Naive thymus-derived CD4-positive, alpha-beta T cell (primary cell): ENCODE results near the gene FBLN7. TPM values are rescaled to one million over a fixed set of nuclear protein-coding genes. Genes with fewer than 3 reads are reported as not detected.

ENCODE experiments used
- ATAC-seq: fragments of 150-1000 bp; cut with Tn5 transposase; 2 replicates; pipeline ENCODE4 v1.10.0; 2021; ENCODE audit warnings: mild to moderate bottlenecking, moderate library complexity
- CTCF ChIA-PET: fragments of 350-600 bp; sonication (Branson Sonifier 250); formaldehyde crosslinking; loops from one replicate; lab custom pipeline; 2021; ENCODE audit warnings: antibody characterized with exemption; lab: Charles Lee
- POLR2A ChIA-PET: fragments of 350-600 bp; sonication (Branson Sonifier 250); formaldehyde crosslinking; loops from one replicate; lab custom pipeline; 2021; ENCODE audit warnings: antibody characterized with exemption, inconsistent platforms; lab: Charles Lee
- DNase-seq, 9 donors: peaks; one replicate each; pipeline versions ENCODE4 v3.0.0 to v3.0.0-alpha.2; 2020 to 2022; ENCODE audit warnings: mixed read lengths in 1 of 9
- H3K27ac ChIP-seq: one replicate; pipeline ENCODE4 v1.7.0; 2013; ENCODE audit warnings: mild to moderate bottlenecking, low read depth, low read length, moderate library complexity
- H3K27me3 ChIP-seq, 2 donors: one replicate each; pipeline ENCODE4 v1.7.0; 2013; ENCODE audit warnings: low read length in 2 of 2, mild to moderate bottlenecking in 2 of 2, moderate library complexity in 2 of 2; ENCODE audit not compliant: control insufficient read depth in 2 of 2, insufficient read depth in 2 of 2
- H3K36me3 ChIP-seq, 3 experiments: 1 replicate in 2 of 3; 2 replicates in 1 of 3; pipeline ENCODE4 v1.7.0; 2013; ENCODE audit warnings: low read length in 3 of 3, mild to moderate bottlenecking in 3 of 3, moderate library complexity in 1 of 3; ENCODE audit not compliant: insufficient read depth in 3 of 3, control insufficient read depth in 2 of 3
- H3K4me1 ChIP-seq, 2 donors: one replicate each; pipeline ENCODE4 v1.7.0; 2013; ENCODE audit warnings: low read length in 2 of 2, mild to moderate bottlenecking in 2 of 2, moderate library complexity in 1 of 2; ENCODE audit not compliant: control insufficient read depth in 2 of 2, insufficient read depth in 2 of 2
- H3K4me3 ChIP-seq: 2 replicates; pipeline ENCODE4 v1.7.0; 2013; ENCODE audit warnings: mild to moderate bottlenecking, low read length
- H3K9me3 ChIP-seq, 3 experiments: 1 replicate in 2 of 3; 2 replicates in 1 of 3; pipeline ENCODE4 v1.7.0; 2013; ENCODE audit warnings: low read length in 3 of 3; ENCODE audit not compliant: control insufficient read depth in 2 of 3
- H3K27ac Mint-ChIP-seq, 9 donors: one replicate each; pipeline ENCODE4 v1.8.0; 2020 to 2022; ENCODE audit warnings: mixed read lengths in 9 of 9, mild to moderate bottlenecking in 8 of 9, moderate library complexity in 5 of 9, inconsistent platforms in 2 of 9
- H3K27me3 Mint-ChIP-seq, 5 donors: one replicate each; pipeline ENCODE4 v1.8.0; 2021 to 2022; ENCODE audit warnings: mixed read lengths in 5 of 5, mild to moderate bottlenecking in 1 of 5
- H3K36me3 Mint-ChIP-seq, 5 donors: one replicate each; pipeline ENCODE4 v1.8.0; 2020 to 2022; ENCODE audit warnings: mixed read lengths in 5 of 5, mild to moderate bottlenecking in 3 of 5, inconsistent platforms in 1 of 5
- H3K4me1 Mint-ChIP-seq, 7 donors: one replicate each; pipeline ENCODE4 v1.8.0; 2020 to 2022; ENCODE audit warnings: mixed read lengths in 7 of 7, mild to moderate bottlenecking in 3 of 7, inconsistent platforms in 1 of 7
- H3K4me3 Mint-ChIP-seq, 10 donors: one replicate each; pipeline ENCODE4 v1.8.0; 2020 to 2022; ENCODE audit warnings: mild to moderate bottlenecking in 10 of 10, mixed read lengths in 10 of 10, moderate library complexity in 6 of 10, inconsistent platforms in 2 of 10
- H3K9me3 Mint-ChIP-seq, 11 donors: one replicate each; pipeline ENCODE4 v1.8.0; 2020 to 2022; ENCODE audit warnings: mixed read lengths in 11 of 11, mild to moderate bottlenecking in 4 of 11, inconsistent platforms in 1 of 11, moderate library complexity in 1 of 11
- intact Hi-C, 2 donors: fragments of 100-400 bp; cut with micrococcal nuclease; formaldehyde crosslinking; loops; one replicate each; pipeline ENCODE4 v1.15.1; 2023
- polyA plus RNA-seq, 2 donors: library from polyadenylated mRNA; unstranded; fragments of 300-500 nt; fragmentation: Illumina TruSeq; gene quantifications; one replicate each; pipeline ENCODE4 v1.2.3, GENCODE V29; 2021
- total RNA-seq, 6 experiments: library from RNA in 5 of 6; stranded (reverse) in 5 of 6; gene quantifications; 1 replicate in 5 of 6; 2 replicates in 1 of 6; pipeline ENCODE4 v1.2.3 and lab custom pipeline; 2021 to 2026

FBLN7 gene
- total and polyA plus RNA-seq, 7 experiments from 2014 or later = 12.1 to 36.3 (median 21.0) TPM

DNA sequence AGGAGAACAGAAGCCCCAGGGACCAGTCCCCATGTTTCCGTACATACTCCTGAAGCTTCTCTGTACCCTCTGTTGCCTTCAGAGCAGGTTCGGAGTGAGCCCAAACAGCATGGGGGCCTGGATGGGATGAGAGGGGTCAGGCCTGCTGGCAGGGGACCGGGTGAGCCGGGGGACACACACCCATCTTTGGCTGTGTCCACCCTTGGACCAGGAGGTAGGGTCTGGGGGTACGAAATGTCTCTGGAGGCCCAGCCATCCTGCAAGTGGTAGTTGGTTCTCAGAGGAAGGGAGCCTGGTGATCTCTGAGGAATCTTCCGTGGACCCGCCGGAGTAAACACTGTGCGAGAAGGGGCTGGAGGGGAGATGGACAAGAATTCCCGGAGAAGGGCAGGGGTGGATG is 15.3 kb downstream of the FBLN7 start:
- no peaks in the 10 kb centered on the region for H3K9me3 ChIP-seq
- no peak for ATAC-seq
- Mint-ChIP-seq H3K36me3 (no peaks in the 10 kb centered on the region), H3K4me1 (peaks cover 15 to 40% (median 34%) of the 10 kb centered on the region in 7 donors), H3K9me3 (peaks cover 0 to 2% (median 0%) of the 10 kb centered on the region in 11 donors), H3K27me3 (no peaks in the 10 kb centered on the region), H3K27ac (peak overlapping the region in 8 of 9 donors; percentile 16 to 90 (median 76)), H3K4me3 (peak overlapping the region in 1 of 10 donors; percentile 8)
- H3K27ac ChIP-seq = no peak overlapping the region
- H3K36me3 ChIP-seq = no peaks in the 10 kb centered on the region
- ChIA-PET CTCF (no interaction called here), POLR2A (no interaction called here)
- no peaks in the 10 kb centered on the region for H3K27me3 ChIP-seq
- no peak overlapping the region for H3K4me3 ChIP-seq
- no peak for DNase-seq
- intact Hi-C loops = no loop called here
- H3K4me1 ChIP-seq = peaks cover 18 to 25% of the 10 kb centered on the region in 2 donors

- no peaks in the 10 kb centered on the region for H3K36me3 Mint-ChIP-seq
- Histone ChIP-seq H3K4me1 (peaks cover 18 to 25% of the 10 kb centered on the region in 2 donors), H3K36me3 (no peaks in the 10 kb centered on the region), H3K27ac (no peak overlapping the region), H3K27me3 (no peaks in the 10 kb centered on the region), H3K4me3 (no peak overlapping the region), H3K9me3 (no peaks in the 10 kb centered on the region)
- peaks cover 15 to 40% (median 34%) of the 10 kb centered on the region in 7 donors for H3K4me1 Mint-ChIP-seq
- peak; percentile 90 for ATAC-seq
- H3K27me3 Mint-ChIP-seq = no peaks in the 10 kb centered on the region
- peak in 7 of 9 donors; percentile 62 to 81 (median 74) for DNase-seq
- peak overlapping the region in 9 of 10 donors; percentile 77 to 89 (median 86) for H3K4me3 Mint-ChIP-seq
- POLR2A ChIA-PET = interaction anchor here (0.8 to 2.3 kb wide), 10 partner anchors 17 to 100 kb away, joined by 3 to 26 read pairs (median 6); partner anchors contain the start of genes FBLN7 and ZC3H8
- H3K27ac Mint-ChIP-seq = peak overlapping the region; percentile 52 to 96 (median 90)
- intact Hi-C loops = loop anchor here (1.0 to 2.0 kb wide), 3 partner anchors 18 to 28 kb away; no protein-coding TSS in a partner anchor
- no peaks in the 10 kb centered on the region for H3K9me3 Mint-ChIP-seq
- CTCF ChIA-PET = no interaction called here
These were observed 16.3 kb downstream of the FBLN7 start for GRCh38 chr2:112154246-112155117.

DNA sequence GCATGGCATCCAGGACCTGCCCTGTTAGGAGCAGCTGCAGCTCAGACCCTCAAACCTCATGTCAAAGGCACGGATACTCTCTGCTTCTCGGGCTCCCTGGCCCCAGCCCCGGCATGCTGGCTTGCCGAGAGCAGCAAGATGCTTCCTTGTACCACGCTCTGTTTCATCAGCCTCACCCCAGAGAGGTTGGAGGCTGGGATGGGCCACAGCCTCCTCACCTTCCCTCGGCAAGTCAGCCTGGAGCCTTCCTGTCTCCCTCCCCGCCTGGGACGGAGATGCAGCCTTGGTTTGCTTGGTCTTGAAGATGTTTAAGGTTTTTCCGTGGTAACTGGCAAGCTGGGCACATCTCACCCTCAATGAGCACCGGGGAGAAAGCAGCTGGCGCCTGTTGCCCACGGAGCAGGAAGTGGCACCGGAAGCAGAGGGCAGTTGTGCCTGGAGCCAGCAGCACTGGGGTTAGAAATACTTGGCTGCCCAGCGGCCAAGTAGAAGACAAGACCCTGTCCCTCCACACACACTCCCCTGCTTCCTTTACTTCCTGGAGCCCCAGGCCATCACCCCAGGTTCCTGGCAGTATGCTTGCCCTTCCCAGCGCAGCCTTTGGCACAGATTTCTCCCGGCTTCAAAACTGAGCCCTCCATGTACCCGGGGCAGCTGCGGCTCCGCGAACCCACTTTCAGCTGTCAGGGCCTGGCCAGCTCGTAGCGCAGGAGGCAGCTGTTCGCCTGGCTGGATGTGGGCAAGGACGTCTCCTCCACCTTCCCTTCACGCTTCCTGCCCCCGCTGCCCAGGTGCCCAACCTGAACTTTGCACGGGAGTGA is 17.4 kb downstream of the FBLN7 start:
- H3K27ac ChIP-seq = peak overlapping the region; percentile 56
- no peaks in the 10 kb centered on the region for H3K9me3 Mint-ChIP-seq
- no peaks in the 10 kb centered on the region for H3K36me3 ChIP-seq
- H3K9me3 ChIP-seq = no peaks in the 10 kb centered on the region
- no peaks in the 10 kb centered on the region for H3K36me3 Mint-ChIP-seq
- H3K4me3 Mint-ChIP-seq = peak overlapping the region; percentile 58 to 89 (median 84)
- H3K4me1 ChIP-seq = peaks cover 18 to 25% of the 10 kb centered on the region in 2 donors
- H3K4me3 ChIP-seq = peak overlapping the region; percentile 25
- intact Hi-C loops = loop anchor here (1.0 to 2.0 kb wide), 4 partner anchors 19 to 33 kb away; no protein-coding TSS in a partner anchor
- ATAC-seq = peak; percentile 31
- no peaks in the 10 kb centered on the region for H3K27me3 ChIP-seq
- H3K27ac Mint-ChIP-seq = peak overlapping the region; percentile 85 to 96 (median 90)
- H3K27me3 Mint-ChIP-seq = no peaks in the 10 kb centered on the region
- peaks cover 15 to 44% (median 37%) of the 10 kb centered on the region in 7 donors for H3K4me1 Mint-ChIP-seq
- peak in 6 of 9 donors; percentile 33 to 40 (median 36) for DNase-seq
- POLR2A ChIA-PET = interaction anchor here (0.8 to 2.3 kb wide), 12 partner anchors 15 to 99 kb away, joined by 3 to 26 read pairs (median 5); partner anchors contain the start of genes FBLN7 and ZC3H8
- CTCF ChIA-PET = no interaction called here

- ATAC-seq = peak; percentile 22
- no peaks in the 10 kb centered on the region for H3K27me3 ChIP-seq
- peak in 6 of 9 donors; percentile 10 to 61 (median 22) for DNase-seq
- H3K36me3 Mint-ChIP-seq = no peaks in the 10 kb centered on the region
- H3K9me3 ChIP-seq = no peaks in the 10 kb centered on the region
- peak overlapping the region; percentile 25 for H3K4me3 ChIP-seq
- H3K36me3 ChIP-seq = no peaks in the 10 kb centered on the region
- H3K4me1 ChIP-seq = peaks cover 18 to 25% of the 10 kb centered on the region in 2 donors
- H3K27me3 Mint-ChIP-seq = no peaks in the 10 kb centered on the region
- POLR2A ChIA-PET = interaction anchor here (1.0 to 2.3 kb wide), 8 partner anchors 17 to 34 kb away, joined by 3 to 26 read pairs (median 5); partner anchors contain the start of gene FBLN7
- H3K4me1 Mint-ChIP-seq = peaks cover 15 to 47% (median 38%) of the 10 kb centered on the region in 7 donors
- H3K4me3 Mint-ChIP-seq = peak overlapping the region; percentile 58 to 89 (median 84)
- CTCF ChIA-PET = no interaction called here
- intact Hi-C loops = loop anchor here in 1 of 2 donors (1.0 kb wide), 1 partner anchor 32 kb away; no protein-coding TSS in a partner anchor
- no peaks in the 10 kb centered on the region for H3K9me3 Mint-ChIP-seq
- peak overlapping the region; percentile 85 to 96 (median 90) for H3K27ac Mint-ChIP-seq
- peak overlapping the region; percentile 56 for H3K27ac ChIP-seq
These were observed 18.2 kb downstream of the FBLN7 start for GRCh38 chr2:112156152-112156986.

DNA sequence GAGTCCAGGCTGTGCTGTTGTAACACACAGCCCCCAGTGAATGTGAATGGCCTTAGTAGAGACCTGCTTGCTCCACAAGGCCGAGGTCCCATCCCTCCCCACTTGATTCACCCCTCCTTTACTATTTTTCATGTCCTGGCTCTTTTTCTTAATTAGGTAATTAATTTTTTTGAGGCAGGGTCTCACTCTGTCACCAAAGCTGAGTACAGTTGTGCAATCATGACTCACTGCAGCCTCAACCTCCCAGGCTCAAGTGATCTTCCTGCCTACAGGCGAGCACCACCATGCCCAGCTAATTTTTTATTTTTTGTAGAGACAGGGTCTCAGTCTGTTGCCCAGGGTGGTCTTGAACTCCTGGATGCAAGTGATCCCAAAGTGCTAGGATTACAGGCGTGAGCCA is 19.3 kb downstream of the FBLN7 start:
- H3K27ac ChIP-seq = no peak overlapping the region
- Mint-ChIP-seq H3K4me3 (peak overlapping the region in 6 of 10 donors; percentile 25 to 51 (median 42)), H3K4me1 (peaks cover 15 to 47% (median 38%) of the 10 kb centered on the region in 7 donors), H3K9me3 (no peaks in the 10 kb centered on the region), H3K27me3 (no peaks in the 10 kb centered on the region), H3K36me3 (no peaks in the 10 kb centered on the region), H3K27ac (peak overlapping the region in 3 of 9 donors; percentile 2 to 70 (median 51))
- H3K27me3 ChIP-seq = no peaks in the 10 kb centered on the region
- no peak overlapping the region for H3K4me3 ChIP-seq
- no peak for DNase-seq
- H3K4me1 ChIP-seq = peaks cover 18 to 25% of the 10 kb centered on the region in 2 donors
- no peaks in the 10 kb centered on the region for H3K36me3 ChIP-seq
- intact Hi-C loops = no loop called here
- H3K9me3 ChIP-seq = no peaks in the 10 kb centered on the region
- CTCF ChIA-PET = no interaction called here
- POLR2A ChIA-PET = interaction anchor here (0.6 kb wide), 1 partner anchor 138 kb away, joined by 3 read pairs; no protein-coding TSS in a partner anchor
- no peak for ATAC-seq
